Measurements from ENCODE around the gene SERHL2. TPM values are rescaled to one million over a fixed set of nuclear protein-coding genes. Genes with fewer than 3 reads are reported as not detected.

SERHL2 gene
- total RNA-seq, 2 donors from 2014 or later: 12.6 to 12.8 TPM

- Histone ChIP-seq H3K4me1 (ENCODE audit: control insufficient read depth, insufficient read depth, low read length) (no peaks in the 10 kb centered on the region), H3K4me3 (ENCODE audit: low read length) (no peak overlapping the region), H3K27ac (ENCODE audit: low read depth, low read length) (no peak overlapping the region), H3K9ac (ENCODE audit: extremely low read depth, low read length, poor library complexity, severe bottlenecking) (no peak overlapping the region), H3K36me3 (ENCODE audit: control insufficient read depth, insufficient read depth, low read length) (peaks cover 86% of the 10 kb centered on the region), H3K27me3 (ENCODE audit: control insufficient read depth, insufficient read depth, low read length, poor library complexity, severe bottlenecking) (no peaks in the 10 kb centered on the region), H3K9me3 (ENCODE audit: control insufficient read depth, low read length) (no peaks in the 10 kb centered on the region)
- no peak for DNase-seq
- H3K36me3 Mint-ChIP-seq (ENCODE audit: low read depth): peaks cover 84% of the 10 kb centered on the region
- no peaks in the 10 kb centered on the region for H3K9me3 Mint-ChIP-seq
- H3K4me3 Mint-ChIP-seq: no peak overlapping the region
- no peaks in the 10 kb centered on the region for H3K4me1 Mint-ChIP-seq
- WGBS, 2 experiments (ENCODE audit: insufficient coverage in 1 of 2, insufficient read length in 1 of 2): 96 to 98% methylated on average over 7 to 11 of the region's 11 CpGs
- H3K27ac Mint-ChIP-seq: peak overlapping the region; percentile 75
- H3K27me3 Mint-ChIP-seq (ENCODE audit: insufficient read depth): no peaks in the 10 kb centered on the region
- TF ChIP-seq CTCF (conservative IDR thresholded peaks at IDR 0.05): peak; percentile 38
Measured at GRCh38 chr22:42596863-42597530, 43.2 kb downstream of the SERHL2 start.

- Mint-ChIP-seq H3K9me3 (peaks cover 5% of the 10 kb centered on the region), H3K36me3 (ENCODE audit: low read depth) (peaks cover 72% of the 10 kb centered on the region), H3K27ac (no peak overlapping the region), H3K4me1 (peaks cover 8% of the 10 kb centered on the region), H3K4me3 (no peak overlapping the region), H3K27me3 (ENCODE audit: insufficient read depth) (no peaks in the 10 kb centered on the region)
- Histone ChIP-seq H3K27ac (ENCODE audit: low read depth, low read length) (no peak overlapping the region), H3K9ac (ENCODE audit: extremely low read depth, low read length, poor library complexity, severe bottlenecking) (no peak overlapping the region), H3K27me3 (ENCODE audit: control insufficient read depth, insufficient read depth, low read length, poor library complexity, severe bottlenecking) (no peaks in the 10 kb centered on the region), H3K4me3 (ENCODE audit: low read length) (no peak overlapping the region), H3K36me3 (ENCODE audit: control insufficient read depth, insufficient read depth, low read length) (peaks cover 77% of the 10 kb centered on the region), H3K4me1 (ENCODE audit: control insufficient read depth, insufficient read depth, low read length) (no peaks in the 10 kb centered on the region), H3K9me3 (ENCODE audit: control insufficient read depth, low read length) (peaks cover 9% of the 10 kb centered on the region)
- no peak for DNase-seq
- no peak for TF ChIP-seq CTCF (conservative IDR thresholded peaks at IDR 0.05)
- 94 to 100% methylated on average over 4 to 6 of the region's 6 CpGs for WGBS, 2 experiments (ENCODE audit: insufficient coverage in 1 of 2, insufficient read length in 1 of 2)
Measured at GRCh38 chr22:42601879-42602465, 48.2 kb downstream of the SERHL2 start.

DNA sequence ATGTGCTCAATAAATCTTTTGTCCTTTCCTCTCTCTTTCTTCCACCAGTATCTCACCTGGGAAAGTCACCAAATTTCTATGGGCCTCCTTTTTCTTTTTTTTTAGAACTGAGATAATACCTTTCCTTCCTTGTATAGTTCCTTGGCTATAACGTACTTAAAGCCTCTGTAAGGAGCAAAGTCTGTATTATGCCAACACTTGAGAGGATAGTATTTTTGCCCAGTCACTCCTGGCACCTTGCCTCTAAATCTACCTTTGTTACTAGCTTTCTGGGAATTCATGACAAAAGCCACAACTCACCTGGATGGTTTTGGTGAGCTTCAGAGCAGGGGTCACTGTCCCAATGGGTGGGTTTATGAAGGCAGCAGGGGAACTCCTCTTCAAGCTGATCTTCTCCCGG is 48.7 kb downstream of the SERHL2 start:
- peaks cover 9% of the 10 kb centered on the region for H3K9me3 ChIP-seq (ENCODE audit: control insufficient read depth, low read length)
- no peak for TF ChIP-seq CTCF (conservative IDR thresholded peaks at IDR 0.05)
- H3K27ac ChIP-seq (ENCODE audit: low read depth, low read length): no peak overlapping the region
- H3K4me1 ChIP-seq (ENCODE audit: control insufficient read depth, insufficient read depth, low read length): no peaks in the 10 kb centered on the region
- no peak overlapping the region for H3K27ac Mint-ChIP-seq
- H3K9ac ChIP-seq (ENCODE audit: extremely low read depth, low read length, poor library complexity, severe bottlenecking): no peak overlapping the region
- no peak overlapping the region for H3K4me3 Mint-ChIP-seq
- no peak for DNase-seq
- 97 to 100% methylated on average over 1 to 2 of the region's 2 CpGs for WGBS, 2 experiments (ENCODE audit: insufficient coverage in 1 of 2, insufficient read length in 1 of 2)
- peaks cover 72% of the 10 kb centered on the region for H3K36me3 Mint-ChIP-seq (ENCODE audit: low read depth)
- no peaks in the 10 kb centered on the region for H3K27me3 Mint-ChIP-seq (ENCODE audit: insufficient read depth)
- peaks cover 10% of the 10 kb centered on the region for H3K9me3 Mint-ChIP-seq
- H3K4me1 Mint-ChIP-seq: peaks cover 8% of the 10 kb centered on the region
- H3K36me3 ChIP-seq (ENCODE audit: control insufficient read depth, insufficient read depth, low read length): peaks cover 72% of the 10 kb centered on the region
- no peaks in the 10 kb centered on the region for H3K27me3 ChIP-seq (ENCODE audit: control insufficient read depth, insufficient read depth, low read length, poor library complexity, severe bottlenecking)
- no peak overlapping the region for H3K4me3 ChIP-seq (ENCODE audit: low read length)

Measured in endodermal cell (in vitro differentiated cells).